Natural killer cell treated with Interleukin-12 subunit alpha and Interleukin-12 subunit beta and Interleukin-15 and Interleukin-18, amount 100 ng/mL, for 72 hours (primary cell): ENCODE measurements around the gene PLEKHA6. TPM values are rescaled to one million over a fixed set of nuclear protein-coding genes. Genes with fewer than 3 reads are reported as not detected.

Experiments
- ATAC-seq, 2 donors: fragments of 150-1000 bp; cut with Tn5 transposase in 1 of 2; sonication (Bioruptor Pico), chemical (Tn5 transposase) in 1 of 2; 2 replicates each; pipeline ENCODE4 v1.10.0; 2021
- DNase-seq: peaks from one replicate; pipeline ENCODE4 v3.0.0; 2022; ENCODE audit warnings: low spot score
- H3K27ac Mint-ChIP-seq, 2 donors: 1 replicate in 1 of 2; 2 replicates in 1 of 2; pipeline ENCODE4 v1.8.0; 2022; ENCODE audit warnings: mixed read lengths in 2 of 2, mild to moderate bottlenecking in 1 of 2, moderate library complexity in 1 of 2
- H3K27me3 Mint-ChIP-seq, 2 donors: 1 replicate in 1 of 2; 2 replicates in 1 of 2; pipeline ENCODE4 v1.8.0; 2022; ENCODE audit warnings: mixed read lengths in 2 of 2
- H3K36me3 Mint-ChIP-seq: one replicate; pipeline ENCODE4 v1.8.0; 2022; ENCODE audit warnings: mixed read lengths
- H3K4me1 Mint-ChIP-seq, 2 donors: 1 replicate in 1 of 2; 2 replicates in 1 of 2; pipeline ENCODE4 v1.8.0; 2022; ENCODE audit warnings: low read depth in 2 of 2, mixed read lengths in 2 of 2, mild to moderate bottlenecking in 1 of 2
- H3K4me3 Mint-ChIP-seq: one replicate; pipeline ENCODE4 v1.8.0; 2022; ENCODE audit warnings: mixed read lengths
- H3K9me3 Mint-ChIP-seq: 2 replicates; pipeline ENCODE4 v1.8.0; 2022; ENCODE audit warnings: mixed read lengths
- total RNA-seq, 2 donors: library from RNA; stranded (reverse); gene quantifications; one replicate each; pipeline ENCODE4 v1.2.3, GENCODE V29; 2022

The PLEKHA6 gene
- total RNA-seq, 2 donors from 2014 or later = 0.17 to 0.89 TPM

DNA sequence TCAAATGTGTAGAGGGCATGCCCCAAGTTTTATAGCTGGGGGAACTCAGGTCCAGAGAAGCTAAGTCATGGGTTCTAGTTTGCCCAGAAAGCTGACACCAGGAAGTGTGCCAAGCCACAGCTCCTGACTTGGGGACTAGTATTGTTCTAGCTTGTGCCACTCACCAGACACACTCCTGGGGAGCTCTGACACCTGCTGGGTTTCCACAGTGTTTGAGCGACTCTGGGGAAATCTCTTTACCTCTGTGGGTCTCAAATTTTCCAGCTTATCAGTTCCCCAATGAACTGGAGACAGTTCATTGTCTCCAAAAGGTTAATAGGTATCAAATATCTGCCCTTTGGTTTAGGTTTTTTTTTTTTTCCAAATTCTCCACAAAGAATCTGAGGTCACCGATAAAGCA is 167.7 kb downstream of the PLEKHA6 start:
- H3K27ac Mint-ChIP-seq = no peak overlapping the region
- no peaks in the 10 kb centered on the region for H3K9me3 Mint-ChIP-seq
- H3K27me3 Mint-ChIP-seq = peaks cover 32 to 44% of the 10 kb centered on the region in 2 donors
- H3K4me1 Mint-ChIP-seq = peaks cover 6 to 19% of the 10 kb centered on the region in 2 donors
- no peak overlapping the region for H3K4me3 Mint-ChIP-seq
- no peak for ATAC-seq
- no peaks in the 10 kb centered on the region for H3K36me3 Mint-ChIP-seq
- no peak for DNase-seq

GRCh38 chr1:204191456-204191855 is 168.3 kb downstream of the PLEKHA6 start:
- H3K9me3 Mint-ChIP-seq = no peaks in the 10 kb centered on the region
- no peak overlapping the region for H3K4me3 Mint-ChIP-seq
- peaks cover 36 to 49% of the 10 kb centered on the region in 2 donors for H3K27me3 Mint-ChIP-seq
- DNase-seq = no peak
- H3K4me1 Mint-ChIP-seq = peaks cover 6 to 19% of the 10 kb centered on the region in 2 donors
- H3K27ac Mint-ChIP-seq = no peak overlapping the region
- H3K36me3 Mint-ChIP-seq = no peaks in the 10 kb centered on the region
- ATAC-seq = no peak

DNA sequence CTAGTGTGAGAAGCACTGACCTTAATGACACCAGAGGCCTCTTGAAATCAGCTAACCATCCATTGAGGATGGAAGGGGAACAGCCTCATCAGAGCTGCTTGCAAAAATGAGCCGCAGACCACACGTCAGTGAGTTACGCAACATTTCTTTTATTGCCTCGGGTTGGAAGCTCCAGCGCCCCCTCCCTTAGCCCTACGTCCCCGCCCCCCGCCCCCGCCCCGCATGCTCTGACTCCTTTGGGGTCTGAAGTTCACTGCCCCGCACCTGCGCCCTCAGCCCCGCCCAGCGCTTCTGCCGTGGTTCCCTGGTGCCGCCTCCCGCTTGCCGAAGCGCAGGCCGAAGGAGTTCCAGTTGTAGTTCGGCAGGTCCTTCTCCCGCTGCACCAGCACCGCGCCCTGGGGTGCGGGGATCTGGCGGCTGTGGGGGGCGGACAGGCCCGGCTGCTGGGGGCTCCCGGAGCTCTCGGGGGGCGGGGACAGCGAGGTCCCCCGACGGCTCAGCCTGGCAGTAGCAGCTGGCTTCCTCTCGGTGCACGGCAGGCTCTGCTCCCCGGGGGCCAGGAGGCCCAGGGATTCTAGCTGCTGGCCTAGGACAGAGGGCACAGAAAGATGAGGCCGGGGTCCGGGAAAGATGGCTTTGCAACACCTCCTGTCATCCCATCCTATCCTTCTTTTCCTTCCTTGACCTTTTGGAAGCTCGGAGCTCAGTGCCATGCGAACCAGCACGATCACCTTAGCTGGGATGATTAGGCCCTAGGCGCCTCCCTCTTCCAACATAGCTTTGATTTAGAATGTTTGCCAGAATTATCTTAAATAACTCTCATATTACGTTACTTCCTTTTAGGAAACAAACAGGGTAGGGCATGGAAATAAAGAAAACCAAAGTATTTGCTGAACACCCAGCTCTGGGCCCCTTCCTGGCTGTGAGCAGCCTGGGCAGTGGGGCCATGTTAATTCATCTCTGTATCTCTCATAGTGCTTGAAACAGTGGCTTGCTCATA is 169.2 kb downstream of the PLEKHA6 start:
- Mint-ChIP-seq H3K4me1 (peaks cover 6 to 19% of the 10 kb centered on the region in 2 donors), H3K27ac (no peak overlapping the region), H3K4me3 (peak overlapping the region; percentile 6), H3K9me3 (no peaks in the 10 kb centered on the region), H3K36me3 (no peaks in the 10 kb centered on the region), H3K27me3 (peaks cover 36 to 49% of the 10 kb centered on the region in 2 donors)
- DNase-seq (no peak), ATAC-seq (peak; percentile 22 to 62)

GRCh38 chr1:204188959-204189639 is 170.6 kb downstream of the PLEKHA6 start:
- H3K36me3 Mint-ChIP-seq = no peaks in the 10 kb centered on the region
- ATAC-seq (no peak), DNase-seq (no peak)
- H3K27ac Mint-ChIP-seq = no peak overlapping the region
- H3K4me3 Mint-ChIP-seq = no peak overlapping the region
- no peaks in the 10 kb centered on the region for H3K9me3 Mint-ChIP-seq
- peaks cover 39 to 59% of the 10 kb centered on the region in 2 donors for H3K27me3 Mint-ChIP-seq
- H3K4me1 Mint-ChIP-seq = peaks cover 0 to 14% of the 10 kb centered on the region in 2 donors

DNA sequence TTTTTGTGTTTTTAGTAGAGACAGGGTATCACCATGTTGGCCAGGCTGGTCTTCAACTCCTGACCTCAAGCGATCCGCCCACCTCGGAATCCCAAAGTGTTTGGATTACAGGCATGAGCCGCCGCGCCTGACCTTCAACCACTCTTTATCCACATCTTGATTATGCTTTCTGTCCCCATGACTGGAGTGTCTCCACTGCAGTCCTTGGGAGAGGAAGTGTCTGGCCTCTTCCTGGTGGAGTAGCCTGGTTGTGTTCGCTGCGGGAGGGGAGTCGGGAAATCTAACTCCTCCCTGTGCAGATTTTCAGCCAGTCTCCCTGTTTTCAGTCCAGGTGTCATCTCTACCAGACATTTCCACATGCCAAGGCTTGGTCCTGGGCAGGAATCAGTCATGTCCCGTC is 173.1 kb downstream of the PLEKHA6 start:
- Mint-ChIP-seq H3K4me3 (no peak overlapping the region), H3K36me3 (no peaks in the 10 kb centered on the region), H3K4me1 (peaks cover 0 to 14% of the 10 kb centered on the region in 2 donors), H3K27me3 (peaks cover 37 to 49% of the 10 kb centered on the region in 2 donors), H3K9me3 (no peaks in the 10 kb centered on the region), H3K27ac (no peak overlapping the region)
- ATAC-seq = no peak
- DNase-seq = no peak

DNA sequence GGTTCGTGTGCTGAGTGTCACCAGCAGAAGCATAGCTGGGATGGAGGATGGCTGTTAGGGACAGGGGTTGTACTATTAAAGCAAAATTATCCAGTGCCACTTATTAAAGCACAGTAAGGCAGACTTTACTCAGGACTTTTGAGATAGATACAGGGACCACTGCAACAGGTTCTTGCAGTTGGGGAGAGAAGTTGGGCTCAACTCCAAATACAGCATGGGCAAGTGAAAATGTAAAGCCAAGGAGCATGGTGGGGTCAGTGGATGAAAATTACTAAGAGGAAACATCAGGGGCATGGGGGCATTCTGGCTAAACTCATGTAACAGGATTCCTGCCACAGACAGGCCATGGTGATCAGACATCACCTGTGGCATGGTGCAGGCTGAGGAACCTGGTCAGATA is 178.6 kb downstream of the PLEKHA6 start:
- Mint-ChIP-seq H3K4me1 (no peaks in the 10 kb centered on the region), H3K36me3 (no peaks in the 10 kb centered on the region), H3K4me3 (no peak overlapping the region), H3K27ac (no peak overlapping the region), H3K27me3 (peaks cover 9 to 10% of the 10 kb centered on the region in 2 donors), H3K9me3 (no peaks in the 10 kb centered on the region)
- no peak for ATAC-seq
- peak; percentile 20 for DNase-seq

- no peaks in the 10 kb centered on the region for H3K9me3 Mint-ChIP-seq
- no peak overlapping the region for H3K27ac Mint-ChIP-seq
- no peaks in the 10 kb centered on the region for H3K36me3 Mint-ChIP-seq
- no peak overlapping the region for H3K4me3 Mint-ChIP-seq
- ATAC-seq = no peak
- no peaks in the 10 kb centered on the region for H3K4me1 Mint-ChIP-seq
- peaks cover 9 to 10% of the 10 kb centered on the region in 2 donors for H3K27me3 Mint-ChIP-seq
- peak; percentile 13 for DNase-seq
These were observed 179.6 kb downstream of the PLEKHA6 start for GRCh38 chr1:204180133-204180532.

DNA sequence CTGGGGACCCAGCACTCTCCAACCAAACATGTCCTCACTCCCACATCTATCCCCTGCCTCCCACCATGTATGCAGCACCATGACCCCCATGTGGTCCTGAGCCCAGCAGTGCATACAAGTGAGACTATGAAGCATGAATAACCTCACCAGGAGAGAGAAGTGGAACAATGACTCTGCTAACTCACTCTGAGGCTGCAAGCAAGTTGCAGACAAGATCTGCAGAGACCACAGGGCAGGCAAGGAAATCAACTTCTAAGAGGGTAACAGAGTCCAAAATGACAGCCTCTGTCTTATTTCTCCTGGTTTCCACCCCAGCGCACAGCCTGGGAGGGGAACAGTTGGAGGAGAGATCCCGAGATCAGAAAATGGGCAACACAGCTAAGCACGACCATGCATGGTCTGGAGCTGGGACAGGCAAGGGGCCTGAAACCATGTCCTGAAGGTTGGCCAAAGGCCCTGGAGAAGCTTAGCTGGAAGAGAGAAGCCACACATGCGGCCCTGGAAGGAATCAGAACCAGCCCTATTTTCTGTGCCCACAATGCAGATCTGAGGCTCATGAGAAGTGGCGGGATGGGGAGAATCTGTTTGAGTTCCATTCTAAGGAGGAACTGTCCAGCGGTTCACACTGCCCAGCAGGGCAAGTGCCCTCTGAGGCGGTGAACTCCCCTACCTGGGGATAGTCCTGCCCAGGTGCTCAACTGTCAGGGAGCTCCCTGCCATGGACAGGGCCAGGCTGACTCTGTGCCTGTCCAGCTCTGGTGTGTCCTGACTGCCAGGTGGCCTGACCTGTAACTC is 181.0 kb downstream of the PLEKHA6 start:
- Mint-ChIP-seq H3K36me3 (no peaks in the 10 kb centered on the region), H3K9me3 (no peaks in the 10 kb centered on the region), H3K27me3 (peaks cover 0 to 5% of the 10 kb centered on the region in 2 donors), H3K27ac (no peak overlapping the region), H3K4me1 (no peaks in the 10 kb centered on the region), H3K4me3 (no peak overlapping the region)
- DNase-seq (no peak), ATAC-seq (no peak)

DNA sequence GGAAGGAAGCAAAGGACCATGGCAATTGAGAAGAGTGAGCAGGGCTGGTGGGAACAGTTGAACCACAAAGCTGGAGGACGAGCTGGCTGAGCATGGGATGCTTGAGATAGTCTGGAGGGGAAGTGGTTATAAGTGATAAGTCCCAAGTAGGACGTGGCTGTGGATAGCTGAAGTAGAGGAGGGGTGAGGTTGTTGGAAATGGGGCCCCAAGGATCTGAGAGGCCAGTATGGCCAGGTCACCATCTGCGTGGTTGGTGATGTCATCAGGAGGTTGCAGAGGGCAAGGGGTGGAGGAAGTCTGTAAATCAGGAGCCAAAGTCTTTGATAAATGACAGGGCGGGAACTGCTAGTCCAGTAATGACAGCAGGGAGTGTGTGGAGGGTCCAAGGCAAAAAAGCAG is 182.6 kb downstream of the PLEKHA6 start:
- Mint-ChIP-seq H3K4me1 (no peaks in the 10 kb centered on the region), H3K9me3 (no peaks in the 10 kb centered on the region), H3K36me3 (no peaks in the 10 kb centered on the region), H3K27ac (no peak overlapping the region), H3K4me3 (no peak overlapping the region), H3K27me3 (peaks cover 0 to 4% of the 10 kb centered on the region in 2 donors)
- no peak for DNase-seq
- no peak for ATAC-seq

DNA sequence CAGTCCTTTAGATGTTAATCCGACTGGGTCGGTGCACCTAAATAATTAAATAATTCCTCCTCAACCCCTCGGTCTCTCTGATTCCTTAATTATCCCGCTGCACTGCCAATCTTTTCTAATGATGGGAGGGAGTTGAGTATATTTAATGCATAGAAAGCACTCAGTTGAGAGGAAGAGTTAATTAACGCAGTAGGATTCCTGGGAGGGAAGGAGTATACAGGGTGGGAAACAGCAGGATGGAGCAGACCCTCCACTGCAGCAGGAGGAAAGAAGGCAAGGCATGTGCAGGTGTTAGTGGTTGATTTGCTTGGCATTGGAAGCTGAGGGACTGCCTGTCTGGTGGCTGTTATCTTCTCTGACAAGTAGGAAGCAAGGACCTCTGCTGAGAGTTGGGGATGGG is 183.7 kb downstream of the PLEKHA6 start:
- H3K9me3 Mint-ChIP-seq = no peaks in the 10 kb centered on the region
- H3K27ac Mint-ChIP-seq = no peak overlapping the region
- no peak overlapping the region for H3K4me3 Mint-ChIP-seq
- peaks cover 5% of the 10 kb centered on the region for H3K36me3 Mint-ChIP-seq
- no peak for ATAC-seq
- DNase-seq = no peak
- H3K27me3 Mint-ChIP-seq = peaks cover 0 to 7% of the 10 kb centered on the region in 2 donors
- no peaks in the 10 kb centered on the region for H3K4me1 Mint-ChIP-seq

- Mint-ChIP-seq H3K27ac (no peak overlapping the region), H3K4me1 (no peaks in the 10 kb centered on the region), H3K9me3 (peaks cover 4% of the 10 kb centered on the region), H3K36me3 (peaks cover 14% of the 10 kb centered on the region), H3K27me3 (peaks cover 0 to 7% of the 10 kb centered on the region in 2 donors), H3K4me3 (no peak overlapping the region)
- ATAC-seq (no peak), DNase-seq (no peak)
These were observed 184.8 kb downstream of the PLEKHA6 start for GRCh38 chr1:204174958-204175357.

- H3K4me3 Mint-ChIP-seq = no peak overlapping the region
- DNase-seq = no peak
- H3K4me1 Mint-ChIP-seq = no peaks in the 10 kb centered on the region
- peaks cover 17% of the 10 kb centered on the region for H3K36me3 Mint-ChIP-seq
- no peak overlapping the region for H3K27ac Mint-ChIP-seq
- no peak for ATAC-seq
- H3K9me3 Mint-ChIP-seq = peaks cover 4% of the 10 kb centered on the region
- H3K27me3 Mint-ChIP-seq = peaks cover 2 to 7% of the 10 kb centered on the region in 2 donors
These were observed 187.2 kb downstream of the PLEKHA6 start for GRCh38 chr1:204172404-204173029.

DNA sequence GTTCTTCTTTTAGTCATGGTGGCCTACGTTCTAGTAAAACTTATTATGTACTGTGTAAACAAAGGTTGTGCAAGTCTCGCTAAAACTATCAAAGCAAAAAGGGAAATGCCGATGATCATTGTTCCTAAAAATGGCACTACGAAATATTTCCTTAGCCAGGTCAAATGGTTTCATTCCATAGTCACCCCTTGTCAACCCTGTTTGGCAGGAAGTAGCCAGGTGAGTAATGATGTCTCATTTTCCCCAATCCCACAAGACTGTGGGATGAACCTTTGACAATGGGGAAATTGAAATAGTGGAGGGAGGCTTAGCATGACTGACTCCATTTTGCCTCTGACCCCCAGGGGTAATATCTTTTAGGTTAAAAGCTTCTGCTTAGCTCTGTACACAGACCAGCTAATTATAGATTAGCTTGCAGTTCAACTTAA is 188.0 kb downstream of the PLEKHA6 start:
- H3K9me3 Mint-ChIP-seq = peaks cover 4% of the 10 kb centered on the region
- no peak overlapping the region for H3K4me3 Mint-ChIP-seq
- ATAC-seq (no peak), DNase-seq (no peak)
- no peak overlapping the region for H3K27ac Mint-ChIP-seq
- H3K27me3 Mint-ChIP-seq = peaks cover 6 to 11% of the 10 kb centered on the region in 2 donors
- no peaks in the 10 kb centered on the region for H3K4me1 Mint-ChIP-seq
- H3K36me3 Mint-ChIP-seq = peaks cover 17% of the 10 kb centered on the region
